ENCODE results near the gene PAPOLG.
"Not testable (repeated sequence)": the region's sequence is repeated elsewhere in the genome, so short reads cannot be mapped to it uniquely, and the experiment has no call there.

Gene PAPOLG

GRCh38 chr2:60808330-60808801, 52.3 kb downstream of the PAPOLG start:
- H3K4me3 ChIP-seq (ENCODE audit: low read length in 2 of 2) = no peak overlapping the region
- H3K27me3 ChIP-seq (ENCODE audit: control insufficient read depth in 1 of 2, insufficient read depth in 2 of 2, low read length in 2 of 2) = no peaks in the 10 kb centered on the region
- H3K4me1 ChIP-seq (ENCODE audit: control insufficient read depth, insufficient read depth, low read length) = no peaks in the 10 kb centered on the region
- no peaks in the 10 kb centered on the region for H3K36me3 ChIP-seq (ENCODE audit: control insufficient read depth in 2 of 2, insufficient read depth in 2 of 2, low read length in 2 of 2)
- no peak overlapping the region for H3K9ac ChIP-seq (ENCODE audit: low read length in 2 of 2)
- no peak overlapping the region for H3K27ac ChIP-seq (ENCODE audit: low read length)
- no peaks in the 10 kb centered on the region for H3K9me3 ChIP-seq (ENCODE audit: control insufficient read depth in 2 of 2, low read length in 2 of 2)

GRCh38 chr2:60811491-60812375, 55.7 kb downstream of the PAPOLG start:
- H3K9ac ChIP-seq (ENCODE audit: low read length in 2 of 2) = no peak overlapping the region
- no peaks in the 10 kb centered on the region for H3K4me1 ChIP-seq (ENCODE audit: control insufficient read depth, insufficient read depth, low read length)
- no peak overlapping the region for H3K4me3 ChIP-seq (ENCODE audit: low read length in 2 of 2)

GRCh38 chr2:60817191-60817590, 61.1 kb downstream of the PAPOLG start:
- not testable (repeated sequence) for H3K27ac ChIP-seq (ENCODE audit: low read length); H3K36me3 ChIP-seq (ENCODE audit: control insufficient read depth in 2 of 2, insufficient read depth in 2 of 2, low read length in 2 of 2); H3K4me3 ChIP-seq (ENCODE audit: low read length in 2 of 2); H3K9ac ChIP-seq (ENCODE audit: low read length in 2 of 2); H3K4me1 ChIP-seq (ENCODE audit: control insufficient read depth, insufficient read depth, low read length); H3K27me3 ChIP-seq (ENCODE audit: control insufficient read depth in 1 of 2, insufficient read depth in 2 of 2, low read length in 2 of 2); H3K9me3 ChIP-seq (ENCODE audit: control insufficient read depth in 2 of 2, low read length in 2 of 2)

More at GRCh38 chr2:60811491-60812375, 55.7 kb downstream of the PAPOLG start:
- H3K27me3 ChIP-seq (ENCODE audit: control insufficient read depth in 1 of 2, insufficient read depth in 2 of 2, low read length in 2 of 2) = no peaks in the 10 kb centered on the region
- no peaks in the 10 kb centered on the region for H3K9me3 ChIP-seq (ENCODE audit: control insufficient read depth in 2 of 2, low read length in 2 of 2)
- no peaks in the 10 kb centered on the region for H3K36me3 ChIP-seq (ENCODE audit: control insufficient read depth in 2 of 2, insufficient read depth in 2 of 2, low read length in 2 of 2)
- H3K27ac ChIP-seq (ENCODE audit: low read length) = no peak overlapping the region

- Histone ChIP-seq H3K9me3 (ENCODE audit: control insufficient read depth in 2 of 2, low read length in 2 of 2) (no peaks in the 10 kb centered on the region), H3K4me3 (ENCODE audit: low read length in 2 of 2) (no peak overlapping the region), H3K9ac (ENCODE audit: low read length in 2 of 2) (no peak overlapping the region), H3K36me3 (ENCODE audit: control insufficient read depth in 2 of 2, insufficient read depth in 2 of 2, low read length in 2 of 2) (no peaks in the 10 kb centered on the region), H3K27me3 (ENCODE audit: control insufficient read depth in 1 of 2, insufficient read depth in 2 of 2, low read length in 2 of 2) (no peaks in the 10 kb centered on the region), H3K27ac (ENCODE audit: low read length) (no peak overlapping the region), H3K4me1 (ENCODE audit: control insufficient read depth, insufficient read depth, low read length) (no peaks in the 10 kb centered on the region)
Observed at GRCh38 chr2:60818272-60818671, 62.2 kb downstream of the PAPOLG start.

- Histone ChIP-seq H3K36me3 (ENCODE audit: control insufficient read depth in 2 of 2, insufficient read depth in 2 of 2, low read length in 2 of 2) (no peaks in the 10 kb centered on the region), H3K4me3 (ENCODE audit: low read length in 2 of 2) (no peak overlapping the region), H3K9ac (ENCODE audit: low read length in 2 of 2) (no peak overlapping the region), H3K27me3 (ENCODE audit: control insufficient read depth in 1 of 2, insufficient read depth in 2 of 2, low read length in 2 of 2) (no peaks in the 10 kb centered on the region), H3K27ac (ENCODE audit: low read length) (no peak overlapping the region), H3K4me1 (ENCODE audit: control insufficient read depth, insufficient read depth, low read length) (no peaks in the 10 kb centered on the region), H3K9me3 (ENCODE audit: control insufficient read depth in 2 of 2, low read length in 2 of 2) (no peaks in the 10 kb centered on the region)
Observed at GRCh38 chr2:60819155-60819862, 63.2 kb downstream of the PAPOLG start.

GRCh38 chr2:60819936-60820335, 63.9 kb downstream of the PAPOLG start:
- no peaks in the 10 kb centered on the region for H3K36me3 ChIP-seq (ENCODE audit: control insufficient read depth in 2 of 2, insufficient read depth in 2 of 2, low read length in 2 of 2)
- no peak overlapping the region for H3K4me3 ChIP-seq (ENCODE audit: low read length in 2 of 2)
- H3K27me3 ChIP-seq (ENCODE audit: control insufficient read depth in 1 of 2, insufficient read depth in 2 of 2, low read length in 2 of 2) = no peaks in the 10 kb centered on the region
- H3K27ac ChIP-seq (ENCODE audit: low read length) = no peak overlapping the region
- H3K9ac ChIP-seq (ENCODE audit: low read length in 2 of 2) = no peak overlapping the region
- no peaks in the 10 kb centered on the region for H3K4me1 ChIP-seq (ENCODE audit: control insufficient read depth, insufficient read depth, low read length)
- H3K9me3 ChIP-seq (ENCODE audit: control insufficient read depth in 2 of 2, low read length in 2 of 2) = no peaks in the 10 kb centered on the region

- Histone ChIP-seq H3K27me3 (ENCODE audit: control insufficient read depth in 1 of 2, insufficient read depth in 2 of 2, low read length in 2 of 2) (no peaks in the 10 kb centered on the region), H3K9me3 (ENCODE audit: control insufficient read depth in 2 of 2, low read length in 2 of 2) (no peaks in the 10 kb centered on the region), H3K36me3 (ENCODE audit: control insufficient read depth in 2 of 2, insufficient read depth in 2 of 2, low read length in 2 of 2) (no peaks in the 10 kb centered on the region), H3K9ac (ENCODE audit: low read length in 2 of 2) (no peak overlapping the region), H3K27ac (ENCODE audit: low read length) (no peak overlapping the region), H3K4me1 (ENCODE audit: control insufficient read depth, insufficient read depth, low read length) (no peaks in the 10 kb centered on the region), H3K4me3 (ENCODE audit: low read length in 2 of 2) (no peak overlapping the region)
Observed at GRCh38 chr2:60820416-60821132, 64.5 kb downstream of the PAPOLG start.

- Histone ChIP-seq H3K4me3 (ENCODE audit: low read length in 2 of 2) (no peak overlapping the region), H3K36me3 (ENCODE audit: control insufficient read depth in 2 of 2, insufficient read depth in 2 of 2, low read length in 2 of 2) (no peaks in the 10 kb centered on the region), H3K4me1 (ENCODE audit: control insufficient read depth, insufficient read depth, low read length) (no peaks in the 10 kb centered on the region), H3K9ac (ENCODE audit: low read length in 2 of 2) (no peak overlapping the region), H3K9me3 (ENCODE audit: control insufficient read depth in 2 of 2, low read length in 2 of 2) (no peaks in the 10 kb centered on the region), H3K27ac (ENCODE audit: low read length) (no peak overlapping the region), H3K27me3 (ENCODE audit: control insufficient read depth in 1 of 2, insufficient read depth in 2 of 2, low read length in 2 of 2) (no peaks in the 10 kb centered on the region)
Observed at GRCh38 chr2:60821133-60821469, 65.0 kb downstream of the PAPOLG start.

- H3K27me3 ChIP-seq (ENCODE audit: control insufficient read depth in 1 of 2, insufficient read depth in 2 of 2, low read length in 2 of 2) = no peaks in the 10 kb centered on the region
- H3K9me3 ChIP-seq (ENCODE audit: control insufficient read depth in 2 of 2, low read length in 2 of 2) = no peaks in the 10 kb centered on the region
- no peak overlapping the region for H3K27ac ChIP-seq (ENCODE audit: low read length)
- no peaks in the 10 kb centered on the region for H3K36me3 ChIP-seq (ENCODE audit: control insufficient read depth in 2 of 2, insufficient read depth in 2 of 2, low read length in 2 of 2)
- no peak overlapping the region for H3K9ac ChIP-seq (ENCODE audit: low read length in 2 of 2)
- H3K4me3 ChIP-seq (ENCODE audit: low read length in 2 of 2) = no peak overlapping the region
- H3K4me1 ChIP-seq (ENCODE audit: control insufficient read depth, insufficient read depth, low read length) = no peaks in the 10 kb centered on the region
Observed at GRCh38 chr2:60821587-60822302, 65.7 kb downstream of the PAPOLG start.

- Histone ChIP-seq H3K36me3 (ENCODE audit: control insufficient read depth in 2 of 2, insufficient read depth in 2 of 2, low read length in 2 of 2) (no peaks in the 10 kb centered on the region), H3K4me1 (ENCODE audit: control insufficient read depth, insufficient read depth, low read length) (no peaks in the 10 kb centered on the region), H3K27ac (ENCODE audit: low read length) (no peak overlapping the region), H3K9me3 (ENCODE audit: control insufficient read depth in 2 of 2, low read length in 2 of 2) (no peaks in the 10 kb centered on the region), H3K4me3 (ENCODE audit: low read length in 2 of 2) (no peak overlapping the region), H3K9ac (ENCODE audit: low read length in 2 of 2) (no peak overlapping the region), H3K27me3 (ENCODE audit: control insufficient read depth in 1 of 2, insufficient read depth in 2 of 2, low read length in 2 of 2) (no peaks in the 10 kb centered on the region)
Observed at GRCh38 chr2:60822987-60823386, 66.9 kb downstream of the PAPOLG start.

Data from stomach smooth muscle (tissue), 2 donors.